Measurements from ENCODE around the gene MYO1H. TPM values are rescaled to one million over a fixed set of nuclear protein-coding genes. Genes with fewer than 3 reads are reported as not detected.
"Not testable (repeated sequence)": the region's sequence is repeated elsewhere in the genome, so short reads cannot be mapped to it uniquely, and the experiment has no call there.

The MYO1H gene
- total RNA-seq, 1 experiment from 2014 or later, result not detected

GRCh38 chr12:109308534-109309380, 38.9 kb upstream of the MYO1H start, which contains the start of gene FOXN4:
Gene FOXN4, minus strand, starts transcription at chr12:109309284. Its CDS starts 963 bp downstream, at chr12:109308321.
- Histone ChIP-seq H3K4me1 (ENCODE audit: low read length) (peaks cover 11% of the 10 kb centered on the region), H2AFZ (ENCODE audit: low read length) (no peak within 1 kb of the TSS), H3K79me2 (ENCODE audit: low read length) (no peaks in the 10 kb centered on the region), H3K4me3 (ENCODE audit: low read length) (no peak within 1 kb of the TSS), H3K36me3 (ENCODE audit: insufficient read depth, low read length) (no peaks in the 10 kb centered on the region), H3K4me2 (ENCODE audit: low read depth, low read length, poor library complexity, severe bottlenecking) (no peak within 1 kb of the TSS), H3K9ac (ENCODE audit: low read length) (no peak within 1 kb of the TSS), H4K20me1 (ENCODE audit: insufficient read depth, low read depth, low read length) (no peaks in the 10 kb centered on the region), H3K27ac (ENCODE audit: low read length) (no peak within 1 kb of the TSS), H3K27me3 (ENCODE audit: low read length) (no peaks in the 10 kb centered on the region), H3K9me3 (ENCODE audit: low read length) (no peaks in the 10 kb centered on the region), H3K9me2 (replicated peaks; ENCODE audit: insufficient read depth, low read length) (no peaks in the 10 kb centered on the region)
- DNase-seq, result no peak

DNA sequence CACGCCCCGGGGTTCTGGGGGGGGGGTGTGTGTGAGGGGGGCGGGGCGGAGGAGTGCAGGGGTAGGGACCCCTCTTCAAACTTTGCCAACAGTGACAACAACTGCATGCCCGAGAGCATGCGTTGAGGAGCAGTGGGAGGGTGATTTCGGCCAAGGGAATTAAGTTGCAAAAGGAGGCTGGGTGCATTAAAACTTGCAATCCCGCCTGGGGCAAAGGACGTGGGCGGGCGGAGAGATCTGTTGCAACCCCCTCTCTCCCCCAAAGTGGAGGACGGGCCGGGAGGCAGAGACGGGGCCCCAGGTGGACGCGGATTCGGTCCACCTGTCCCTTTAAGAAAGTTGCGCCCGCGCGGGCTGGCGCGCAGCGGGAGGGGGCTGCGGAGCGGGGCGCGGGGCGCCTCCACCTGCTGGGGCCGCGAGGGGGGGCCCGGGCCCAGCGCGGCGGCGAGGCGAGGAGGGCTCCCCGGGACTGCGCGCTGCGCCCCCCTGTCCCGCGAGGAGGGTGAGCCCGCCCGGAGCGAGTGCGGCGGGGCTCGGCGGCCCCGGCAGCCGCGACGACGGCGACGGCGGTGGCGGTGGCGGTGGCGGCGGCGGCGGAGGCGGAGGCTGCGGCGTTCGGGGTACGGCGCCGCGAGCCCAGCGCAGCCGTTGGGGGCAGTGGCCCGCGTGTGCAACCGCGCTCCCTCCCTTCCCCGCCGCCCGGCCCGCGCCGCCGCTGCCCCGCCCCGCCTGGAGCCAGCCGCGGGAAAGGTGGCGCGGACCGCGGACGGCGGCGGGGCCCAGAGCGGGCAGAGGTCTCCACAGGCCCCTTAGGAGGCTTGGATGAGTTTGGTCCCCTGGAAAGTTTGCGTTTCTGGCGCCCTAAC, 38.1 kb upstream of the MYO1H start:
- Histone ChIP-seq H2AFZ (ENCODE audit: low read length) (no peak overlapping the region), H3K9ac (ENCODE audit: low read length) (no peak overlapping the region), H3K9me2 (replicated peaks; ENCODE audit: insufficient read depth, low read length) (no peaks in the 10 kb centered on the region), H3K9me3 (ENCODE audit: low read length) (no peaks in the 10 kb centered on the region), H3K4me2 (ENCODE audit: low read depth, low read length, poor library complexity, severe bottlenecking) (no peak overlapping the region), H4K20me1 (ENCODE audit: insufficient read depth, low read depth, low read length) (no peaks in the 10 kb centered on the region), H3K4me3 (ENCODE audit: low read length) (no peak overlapping the region), H3K27me3 (ENCODE audit: low read length) (no peaks in the 10 kb centered on the region), H3K4me1 (ENCODE audit: low read length) (peaks cover 11% of the 10 kb centered on the region), H3K79me2 (ENCODE audit: low read length) (no peaks in the 10 kb centered on the region), H3K27ac (ENCODE audit: low read length) (no peak overlapping the region), H3K36me3 (ENCODE audit: insufficient read depth, low read length) (no peaks in the 10 kb centered on the region)
- DNase-seq, result no peak

- H3K27me3 ChIP-seq (ENCODE audit: low read length), result no peaks in the 10 kb centered on the region
- no peaks in the 10 kb centered on the region for H3K79me2 ChIP-seq (ENCODE audit: low read length)
- no peak overlapping the region for H3K9ac ChIP-seq (ENCODE audit: low read length)
- no peak overlapping the region for H3K4me2 ChIP-seq (ENCODE audit: low read depth, low read length, poor library complexity, severe bottlenecking)
- no peak overlapping the region for H2AFZ ChIP-seq (ENCODE audit: low read length)
- H4K20me1 ChIP-seq (ENCODE audit: insufficient read depth, low read depth, low read length), result no peaks in the 10 kb centered on the region
- no peaks in the 10 kb centered on the region for H3K9me3 ChIP-seq (ENCODE audit: low read length)
- H3K27ac ChIP-seq (ENCODE audit: low read length), result no peak overlapping the region
- H3K36me3 ChIP-seq (ENCODE audit: insufficient read depth, low read length), result no peaks in the 10 kb centered on the region
- no peak overlapping the region for H3K4me3 ChIP-seq (ENCODE audit: low read length)
- no peak for DNase-seq
- H3K9me2 ChIP-seq (replicated peaks; ENCODE audit: insufficient read depth, low read length), result no peaks in the 10 kb centered on the region
- H3K4me1 ChIP-seq (ENCODE audit: low read length), result peaks cover 11% of the 10 kb centered on the region
These were observed 37.2 kb upstream of the MYO1H start for GRCh38 chr12:109310247-109311125.

GRCh38 chr12:109321294-109321693, 26.4 kb upstream of the MYO1H start:
- not testable (repeated sequence) for H2AFZ ChIP-seq (ENCODE audit: low read length); DNase-seq; H3K79me2 ChIP-seq (ENCODE audit: low read length); H3K9me3 ChIP-seq (ENCODE audit: low read length); H3K27me3 ChIP-seq (ENCODE audit: low read length); H3K4me1 ChIP-seq (ENCODE audit: low read length); H3K4me2 ChIP-seq (ENCODE audit: low read depth, low read length, poor library complexity, severe bottlenecking); H3K27ac ChIP-seq (ENCODE audit: low read length); H3K9ac ChIP-seq (ENCODE audit: low read length); H3K4me3 ChIP-seq (ENCODE audit: low read length); H3K36me3 ChIP-seq (ENCODE audit: insufficient read depth, low read length); H3K9me2 ChIP-seq (replicated peaks; ENCODE audit: insufficient read depth, low read length); H4K20me1 ChIP-seq (ENCODE audit: insufficient read depth, low read depth, low read length)

- no peaks in the 10 kb centered on the region for H3K79me2 ChIP-seq (ENCODE audit: low read length)
- peak; percentile 16 for DNase-seq
- H2AFZ ChIP-seq (ENCODE audit: low read length), result no peak overlapping the region
- H3K4me3 ChIP-seq (ENCODE audit: low read length), result no peak overlapping the region
- H3K36me3 ChIP-seq (ENCODE audit: insufficient read depth, low read length), result no peaks in the 10 kb centered on the region
- no peak overlapping the region for H3K4me2 ChIP-seq (ENCODE audit: low read depth, low read length, poor library complexity, severe bottlenecking)
- H3K27me3 ChIP-seq (ENCODE audit: low read length), result no peaks in the 10 kb centered on the region
- no peaks in the 10 kb centered on the region for H3K9me2 ChIP-seq (replicated peaks; ENCODE audit: insufficient read depth, low read length)
- H3K27ac ChIP-seq (ENCODE audit: low read length), result no peak overlapping the region
- H3K4me1 ChIP-seq (ENCODE audit: low read length), result peaks cover 9% of the 10 kb centered on the region; the same call in 1 of the 2 replicates
- no peak overlapping the region for H3K9ac ChIP-seq (ENCODE audit: low read length)
- H3K9me3 ChIP-seq (ENCODE audit: low read length), result no peaks in the 10 kb centered on the region
- no peaks in the 10 kb centered on the region for H4K20me1 ChIP-seq (ENCODE audit: insufficient read depth, low read depth, low read length)
These were observed 18.7 kb upstream of the MYO1H start for GRCh38 chr12:109329003-109329402.

DNA sequence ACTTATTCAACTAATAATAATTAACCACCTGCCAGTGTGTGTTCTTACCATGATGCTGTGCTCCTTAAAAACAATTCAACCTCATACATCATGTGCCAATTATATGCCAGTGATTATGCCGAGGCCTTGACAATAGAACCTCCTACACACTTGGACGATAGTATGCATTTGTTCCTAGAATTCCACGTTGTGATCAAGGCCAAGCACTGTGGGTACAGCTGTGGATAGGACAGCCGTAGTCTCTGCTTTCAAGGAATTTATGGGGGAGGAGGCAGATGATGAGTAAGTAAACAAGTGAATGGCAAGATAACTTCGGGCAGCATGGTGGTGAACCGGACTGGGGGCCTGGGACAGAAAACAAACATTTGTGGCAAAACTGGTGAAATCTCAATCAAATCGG, 18.0 kb upstream of the MYO1H start:
- DNase-seq, result peak; percentile 2
- H3K4me2 ChIP-seq (ENCODE audit: low read depth, low read length, poor library complexity, severe bottlenecking), result no peak overlapping the region
- H3K27ac ChIP-seq (ENCODE audit: low read length), result no peak overlapping the region
- no peaks in the 10 kb centered on the region for H3K27me3 ChIP-seq (ENCODE audit: low read length)
- H3K4me1 ChIP-seq (ENCODE audit: low read length), result peaks cover 9% of the 10 kb centered on the region; the same call in 1 of the 2 replicates
- no peaks in the 10 kb centered on the region for H3K79me2 ChIP-seq (ENCODE audit: low read length)
- H3K4me3 ChIP-seq (ENCODE audit: low read length), result no peak overlapping the region
- no peak overlapping the region for H2AFZ ChIP-seq (ENCODE audit: low read length)
- H3K9me2 ChIP-seq (replicated peaks; ENCODE audit: insufficient read depth, low read length), result no peaks in the 10 kb centered on the region
- H4K20me1 ChIP-seq (ENCODE audit: insufficient read depth, low read depth, low read length), result no peaks in the 10 kb centered on the region
- H3K9me3 ChIP-seq (ENCODE audit: low read length), result no peaks in the 10 kb centered on the region
- H3K9ac ChIP-seq (ENCODE audit: low read length), result no peak overlapping the region
- H3K36me3 ChIP-seq (ENCODE audit: insufficient read depth, low read length), result no peaks in the 10 kb centered on the region

- no peaks in the 10 kb centered on the region for H3K9me2 ChIP-seq (replicated peaks; ENCODE audit: insufficient read depth, low read length)
- H3K4me2 ChIP-seq (ENCODE audit: low read depth, low read length, poor library complexity, severe bottlenecking), result no peak overlapping the region
- H3K9ac ChIP-seq (ENCODE audit: low read length), result no peak overlapping the region
- no peaks in the 10 kb centered on the region for H3K27me3 ChIP-seq (ENCODE audit: low read length)
- no peak overlapping the region for H3K27ac ChIP-seq (ENCODE audit: low read length)
- no peaks in the 10 kb centered on the region for H3K36me3 ChIP-seq (ENCODE audit: insufficient read depth, low read length)
- no peak overlapping the region for H3K4me3 ChIP-seq (ENCODE audit: low read length)
- no peaks in the 10 kb centered on the region for H3K9me3 ChIP-seq (ENCODE audit: low read length)
- no peaks in the 10 kb centered on the region for H4K20me1 ChIP-seq (ENCODE audit: insufficient read depth, low read depth, low read length)
- H2AFZ ChIP-seq (ENCODE audit: low read length), result no peak overlapping the region
- H3K4me1 ChIP-seq (ENCODE audit: low read length), result peaks cover 9% of the 10 kb centered on the region; the same call in 1 of the 2 replicates
- peak; percentile 29 for DNase-seq
- H3K79me2 ChIP-seq (ENCODE audit: low read length), result no peaks in the 10 kb centered on the region
These were observed 17.1 kb upstream of the MYO1H start for GRCh38 chr12:109330282-109331230.
